Measurements from ENCODE around the gene FREM1.
"Not testable (repeated sequence)": the region's sequence is repeated elsewhere in the genome, so short reads cannot be mapped to it uniquely, and the experiment has no call there.

Gene FREM1

DNA sequence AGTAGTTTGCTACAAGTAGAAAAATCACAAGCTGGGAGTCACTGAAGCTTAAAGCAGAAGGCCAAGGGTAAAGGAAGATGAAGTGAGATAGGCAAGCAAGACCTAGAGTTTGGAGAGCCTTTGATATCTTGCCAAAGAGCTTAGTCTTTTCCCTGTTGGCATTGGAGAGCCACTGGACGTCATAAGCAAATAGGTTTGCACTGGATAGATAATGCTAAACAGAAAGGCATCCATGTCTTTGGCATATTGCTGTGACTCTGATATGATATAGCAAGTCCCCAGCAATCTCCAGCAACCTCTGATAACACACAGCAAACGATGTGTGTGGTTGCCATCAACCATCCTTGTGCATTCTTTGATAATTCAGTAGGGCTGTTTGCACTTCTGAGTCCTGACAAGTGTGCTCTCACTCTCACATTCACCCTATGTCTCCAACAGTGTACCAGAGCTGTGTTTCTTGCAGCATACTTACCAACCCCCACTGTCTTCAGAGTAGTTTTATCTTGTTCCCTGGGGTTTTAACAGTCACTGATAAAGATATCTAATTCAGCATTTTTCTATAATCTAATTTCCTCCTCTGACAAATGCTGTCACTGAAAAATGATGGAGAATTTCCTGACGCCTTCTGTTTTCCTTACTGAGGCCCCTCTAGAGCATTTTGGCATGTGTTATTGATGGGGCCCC lies 16.9 kb upstream of the FREM1 start:
- DNase-seq (ENCODE audit: low read depth) = no peak
- TF ChIP-seq, protein P1, sequence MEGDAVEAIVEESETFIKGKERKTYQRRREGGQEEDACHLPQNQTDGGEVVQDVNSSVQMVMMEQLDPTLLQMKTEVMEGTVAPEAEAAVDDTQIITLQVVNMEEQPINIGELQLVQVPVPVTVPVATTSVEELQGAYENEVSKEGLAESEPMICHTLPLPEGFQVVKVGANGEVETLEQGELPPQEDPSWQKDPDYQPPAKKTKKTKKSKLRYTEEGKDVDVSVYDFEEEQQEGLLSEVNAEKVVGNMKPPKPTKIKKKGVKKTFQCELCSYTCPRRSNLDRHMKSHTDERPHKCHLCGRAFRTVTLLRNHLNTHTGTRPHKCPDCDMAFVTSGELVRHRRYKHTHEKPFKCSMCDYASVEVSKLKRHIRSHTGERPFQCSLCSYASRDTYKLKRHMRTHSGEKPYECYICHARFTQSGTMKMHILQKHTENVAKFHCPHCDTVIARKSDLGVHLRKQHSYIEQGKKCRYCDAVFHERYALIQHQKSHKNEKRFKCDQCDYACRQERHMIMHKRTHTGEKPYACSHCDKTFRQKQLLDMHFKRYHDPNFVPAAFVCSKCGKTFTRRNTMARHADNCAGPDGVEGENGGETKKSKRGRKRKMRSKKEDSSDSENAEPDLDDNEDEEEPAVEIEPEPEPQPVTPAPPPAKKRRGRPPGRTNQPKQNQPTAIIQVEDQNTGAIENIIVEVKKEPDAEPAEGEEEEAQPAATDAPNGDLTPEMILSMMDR (IDR thresholded peaks at IDR 0.05; ENCODE audit: low read length, missing control alignments) = no peak
- no peak overlapping the region for H3K4me3 ChIP-seq (replicated peaks; ENCODE audit: low read depth, low read length)

DNA sequence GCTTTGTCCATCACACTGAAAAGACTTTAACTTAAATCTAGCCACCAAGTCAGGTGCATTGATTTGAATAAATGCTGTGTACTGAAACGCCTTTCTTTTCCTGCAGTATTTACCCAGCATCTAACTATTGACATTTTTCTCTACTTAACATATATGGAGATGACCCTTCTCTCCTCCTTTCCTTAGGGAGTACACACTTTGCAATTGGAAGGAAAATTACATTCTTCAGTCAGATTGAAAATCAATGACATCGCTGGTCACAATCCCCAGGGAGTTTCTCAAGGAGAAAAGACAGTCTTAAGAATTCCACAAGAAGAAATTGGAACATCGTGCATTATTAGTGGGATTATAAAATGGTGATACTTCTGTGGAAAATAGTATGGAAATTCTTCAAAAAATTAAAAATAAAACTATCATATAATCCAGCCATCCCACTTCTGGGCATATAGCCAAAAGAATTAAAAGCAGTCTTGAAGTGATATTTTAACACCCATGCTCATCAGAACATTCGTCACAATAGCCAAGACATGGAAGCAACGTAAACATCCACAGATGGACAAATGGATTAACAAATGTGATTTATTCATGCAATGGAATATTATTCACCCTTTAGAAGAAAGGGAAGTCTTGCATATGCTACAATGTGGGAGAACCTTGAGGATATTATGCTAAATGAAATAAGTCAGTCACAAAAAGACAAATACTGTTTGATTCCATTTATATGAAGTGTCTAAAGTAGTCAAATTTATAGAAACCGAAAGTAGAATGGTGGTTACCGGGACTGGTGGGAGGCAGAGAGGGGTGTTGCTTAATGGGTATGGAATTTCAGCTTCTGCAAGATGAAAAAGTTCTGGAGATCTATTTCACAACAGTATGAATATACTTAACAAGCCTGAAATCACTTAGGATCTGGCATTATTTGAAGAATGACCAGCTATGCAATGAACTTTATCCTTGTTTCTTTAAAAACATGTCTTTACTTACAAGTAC lies 14.3 kb upstream of the FREM1 start:
- peak overlapping the region; percentile 37 for H3K4me3 ChIP-seq (replicated peaks; ENCODE audit: low read depth, low read length)
- TF ChIP-seq, protein P1 (IDR thresholded peaks at IDR 0.05; ENCODE audit: low read length, missing control alignments) = no peak
- peak; percentile 62 for DNase-seq (ENCODE audit: low read depth)

DNA sequence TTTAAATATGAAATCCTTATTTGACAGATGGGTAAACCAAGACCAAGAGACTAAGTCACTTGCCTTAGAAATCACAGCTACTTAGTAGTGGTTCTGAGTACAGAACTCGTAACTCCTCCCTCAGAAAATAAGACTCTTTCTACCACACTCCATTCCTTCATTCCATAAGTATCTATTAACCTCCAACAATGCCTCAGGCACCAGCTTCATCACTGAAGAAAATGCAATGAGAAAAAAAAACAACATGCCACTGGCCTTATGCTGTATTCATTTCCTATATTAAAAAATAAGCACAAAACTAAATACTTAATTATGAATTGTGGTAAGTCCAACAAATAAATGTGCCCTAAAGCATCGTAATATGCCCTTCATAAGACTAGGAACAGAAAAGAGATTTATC lies 13.5 kb upstream of the FREM1 start:
- no peak for DNase-seq (ENCODE audit: low read depth)
- no peak overlapping the region for H3K4me3 ChIP-seq (replicated peaks; ENCODE audit: low read depth, low read length)
- TF ChIP-seq, protein P1 (IDR thresholded peaks at IDR 0.05; ENCODE audit: low read length, missing control alignments) = no peak

DNA sequence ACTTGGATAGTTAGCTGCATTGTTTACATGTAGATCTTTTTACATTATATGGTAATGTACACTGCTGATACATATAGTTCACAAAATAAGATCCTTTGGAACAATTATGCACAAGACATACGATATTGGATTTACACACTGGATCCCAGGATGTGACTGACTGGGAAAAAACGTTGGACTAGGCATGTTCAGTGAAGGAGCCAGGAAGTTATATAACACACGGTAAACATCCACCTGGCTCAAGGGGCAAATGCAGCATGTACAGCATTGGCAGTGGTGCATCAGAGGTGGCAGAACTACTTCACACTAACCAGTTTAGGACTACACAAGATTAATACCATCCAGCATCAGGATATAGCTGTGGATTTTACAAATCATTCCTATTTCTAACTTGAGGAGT lies 10.6 kb upstream of the FREM1 start:
- not testable (repeated sequence) for H3K4me3 ChIP-seq (replicated peaks; ENCODE audit: low read depth, low read length); DNase-seq (ENCODE audit: low read depth)

DNA sequence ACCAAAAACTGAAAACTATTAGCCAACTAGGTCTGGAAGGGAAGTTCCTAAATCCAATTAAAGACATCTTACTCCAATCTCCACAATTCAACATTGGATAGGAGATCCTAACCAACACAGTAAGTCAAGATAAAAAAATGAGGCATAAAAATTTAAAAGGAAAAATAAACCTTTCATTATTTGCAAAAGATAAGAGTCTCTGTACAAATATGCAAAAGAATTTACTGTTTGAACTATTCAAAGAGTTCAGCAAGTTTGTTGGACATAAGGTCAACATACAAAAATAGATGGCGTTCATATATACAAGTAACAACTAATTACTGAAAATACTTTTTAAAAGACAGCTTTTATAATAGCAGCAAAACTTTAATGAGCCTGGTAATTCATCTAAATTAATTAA lies 3.1 kb upstream of the FREM1 start:
- no peak overlapping the region for H3K4me3 ChIP-seq (replicated peaks; ENCODE audit: low read depth, low read length)
- TF ChIP-seq, protein P1 (IDR thresholded peaks at IDR 0.05; ENCODE audit: low read length, missing control alignments) = no peak
- DNase-seq (ENCODE audit: low read depth) = no peak

DNA sequence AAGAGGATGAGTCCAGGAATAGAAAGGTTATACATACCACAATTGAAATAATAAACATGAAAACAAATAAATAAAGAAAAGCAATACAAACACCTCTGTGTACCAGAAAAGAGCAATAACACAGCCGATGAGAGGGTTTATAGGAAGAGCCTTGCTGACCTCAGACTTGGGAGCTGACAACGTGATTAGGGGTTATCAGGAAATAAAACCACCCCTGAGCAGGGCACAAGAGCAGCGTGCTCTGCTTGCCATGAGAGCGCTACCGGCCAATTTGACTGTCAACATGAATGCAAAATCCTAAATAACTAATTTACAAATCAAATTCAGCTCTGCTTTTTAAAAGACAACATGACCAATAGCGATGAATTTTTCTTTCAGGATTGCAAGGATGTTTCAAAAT lies 2.6 kb upstream of the FREM1 start:
- no peak for DNase-seq (ENCODE audit: low read depth)
- no peak overlapping the region for H3K4me3 ChIP-seq (replicated peaks; ENCODE audit: low read depth, low read length)
- TF ChIP-seq, protein P1 (IDR thresholded peaks at IDR 0.05; ENCODE audit: low read length, missing control alignments) = no peak

DNA sequence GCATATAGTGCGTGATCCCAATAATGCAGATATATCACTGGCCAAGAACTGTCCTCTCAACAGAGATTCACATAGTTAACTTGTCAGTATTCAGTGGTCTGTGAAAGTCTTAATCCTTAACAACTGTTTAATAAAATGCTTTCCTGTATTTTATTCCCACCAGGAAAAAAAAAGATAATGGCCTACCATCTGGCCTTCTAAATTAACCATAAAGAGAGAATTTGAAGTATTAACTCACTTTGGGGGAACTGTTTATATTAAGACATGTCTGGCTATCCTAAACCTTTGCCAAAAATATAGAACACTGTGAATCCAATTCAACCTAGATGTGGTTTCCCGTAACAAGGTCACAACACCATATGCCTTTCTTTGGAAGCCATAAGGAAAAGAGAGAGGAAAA lies 818 bp upstream of the FREM1 start:
- no peak overlapping the region for H3K4me3 ChIP-seq (replicated peaks; ENCODE audit: low read depth, low read length)
- no peak for DNase-seq (ENCODE audit: low read depth)
- TF ChIP-seq, protein P1 (IDR thresholded peaks at IDR 0.05; ENCODE audit: low read length, missing control alignments) = no peak

Measured in fibroblast of pulmonary artery (primary cell).